Thoracic aorta (tissue), 2 donors: ENCODE results near the gene MYLK. TPM values are rescaled to one million over a fixed set of nuclear protein-coding genes. Genes with fewer than 3 reads are reported as not detected.

ENCODE experiments used
- ATAC-seq: fragments of 150-250 bp; one replicate; pipeline ENCODE4 v1.8.0; 2017; ENCODE audit warnings: low read depth; ENCODE audit not compliant: insufficient number of reproducible peaks, low FRiP score
- DNase-seq: peaks from one replicate; pipeline ENCODE4 v3.0.0-alpha.2; 2020; ENCODE audit warnings: low spot score
- H3K27ac ChIP-seq, 2 donors: fragments of 200-600 bp; sonication (generic); 1 replicate in 1 of 2; 2 replicates in 1 of 2; pipeline ENCODE4 v1.5.1; 2016; ENCODE audit warnings: mild to moderate bottlenecking in 2 of 2, moderate library complexity in 2 of 2
- H3K27me3 ChIP-seq: fragments of 200-600 bp; sonication (generic); replicated peaks from 2 replicates; pipeline ENCODE4 v1.6.0; 2016; ENCODE audit warnings: mild to moderate bottlenecking; ENCODE audit not compliant: insufficient read depth
- H3K36me3 ChIP-seq: fragments of 200-600 bp; sonication (generic); one replicate; pipeline ENCODE4 v1.5.1; 2016
- H3K4me1 ChIP-seq, 2 donors: fragments of 200-600 bp; sonication (generic); 1 replicate in 1 of 2; 2 replicates in 1 of 2; pipeline versions ENCODE4 v1.5.1 to v1.6.0; 2016; ENCODE audit warnings: low read depth in 2 of 2, mild to moderate bottlenecking in 1 of 2; ENCODE audit not compliant: control insufficient read depth in 1 of 2
- H3K4me3 ChIP-seq: fragments of 200-600 bp; sonication (generic); 2 replicates; pipeline ENCODE4 v1.5.1; 2016; ENCODE audit warnings: mild to moderate bottlenecking
- H3K9me3 ChIP-seq: fragments of 200-600 bp; sonication (generic); 2 replicates; pipeline ENCODE4 v1.5.1; 2016
- total RNA-seq, 2 donors: library from RNA; depleted of rRNA; stranded (reverse); fragments of >200 nt; gene quantifications; one replicate each; pipeline versions ENCODE4 v1.1.0 to v1.2.3, GENCODE V29; 2016
- TF ChIP-seq, protein P1 (sequence below): fragments of 200-600 bp; sonication (generic); IDR thresholded peaks from one replicate; pipeline ENCODE4 v1.5.1; 2019; ENCODE audit warnings: antibody characterized with exemption

MYLK gene
- total RNA-seq, 2 donors from 2014 or later, result 483 to 563 TPM

DNA sequence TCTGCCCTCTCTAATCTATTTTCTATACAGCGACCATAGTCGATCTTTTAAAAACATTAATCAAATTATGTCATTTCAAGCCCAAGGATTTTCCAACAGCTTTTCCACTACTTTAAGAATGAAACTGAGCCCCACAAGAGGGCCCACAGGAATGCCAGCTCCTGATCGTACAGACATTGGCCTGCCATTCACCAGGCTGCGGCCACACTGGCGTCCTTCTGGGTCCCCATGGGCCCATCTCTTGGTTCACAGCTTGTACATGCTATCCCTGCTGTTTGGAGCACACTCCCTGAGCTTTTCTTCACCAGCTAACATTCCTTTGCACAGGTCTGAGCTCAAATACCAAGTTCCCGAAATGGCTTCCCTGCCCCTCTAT lies 149.6 kb downstream of the MYLK start:
- no peaks in the 10 kb centered on the region for H3K27me3 ChIP-seq
- peak overlapping the region in 1 of 2 donors; percentile 19 for H3K27ac ChIP-seq
- DNase-seq (no peak), ATAC-seq (no peak)
- TF ChIP-seq, protein P1, sequence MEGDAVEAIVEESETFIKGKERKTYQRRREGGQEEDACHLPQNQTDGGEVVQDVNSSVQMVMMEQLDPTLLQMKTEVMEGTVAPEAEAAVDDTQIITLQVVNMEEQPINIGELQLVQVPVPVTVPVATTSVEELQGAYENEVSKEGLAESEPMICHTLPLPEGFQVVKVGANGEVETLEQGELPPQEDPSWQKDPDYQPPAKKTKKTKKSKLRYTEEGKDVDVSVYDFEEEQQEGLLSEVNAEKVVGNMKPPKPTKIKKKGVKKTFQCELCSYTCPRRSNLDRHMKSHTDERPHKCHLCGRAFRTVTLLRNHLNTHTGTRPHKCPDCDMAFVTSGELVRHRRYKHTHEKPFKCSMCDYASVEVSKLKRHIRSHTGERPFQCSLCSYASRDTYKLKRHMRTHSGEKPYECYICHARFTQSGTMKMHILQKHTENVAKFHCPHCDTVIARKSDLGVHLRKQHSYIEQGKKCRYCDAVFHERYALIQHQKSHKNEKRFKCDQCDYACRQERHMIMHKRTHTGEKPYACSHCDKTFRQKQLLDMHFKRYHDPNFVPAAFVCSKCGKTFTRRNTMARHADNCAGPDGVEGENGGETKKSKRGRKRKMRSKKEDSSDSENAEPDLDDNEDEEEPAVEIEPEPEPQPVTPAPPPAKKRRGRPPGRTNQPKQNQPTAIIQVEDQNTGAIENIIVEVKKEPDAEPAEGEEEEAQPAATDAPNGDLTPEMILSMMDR, result no peak
- peaks cover 37% of the 10 kb centered on the region for H3K36me3 ChIP-seq
- H3K9me3 ChIP-seq, result no peaks in the 10 kb centered on the region
- H3K4me3 ChIP-seq, result no peak overlapping the region
- H3K4me1 ChIP-seq, result peaks cover 0 to 13% of the 10 kb centered on the region in 2 donors

DNA sequence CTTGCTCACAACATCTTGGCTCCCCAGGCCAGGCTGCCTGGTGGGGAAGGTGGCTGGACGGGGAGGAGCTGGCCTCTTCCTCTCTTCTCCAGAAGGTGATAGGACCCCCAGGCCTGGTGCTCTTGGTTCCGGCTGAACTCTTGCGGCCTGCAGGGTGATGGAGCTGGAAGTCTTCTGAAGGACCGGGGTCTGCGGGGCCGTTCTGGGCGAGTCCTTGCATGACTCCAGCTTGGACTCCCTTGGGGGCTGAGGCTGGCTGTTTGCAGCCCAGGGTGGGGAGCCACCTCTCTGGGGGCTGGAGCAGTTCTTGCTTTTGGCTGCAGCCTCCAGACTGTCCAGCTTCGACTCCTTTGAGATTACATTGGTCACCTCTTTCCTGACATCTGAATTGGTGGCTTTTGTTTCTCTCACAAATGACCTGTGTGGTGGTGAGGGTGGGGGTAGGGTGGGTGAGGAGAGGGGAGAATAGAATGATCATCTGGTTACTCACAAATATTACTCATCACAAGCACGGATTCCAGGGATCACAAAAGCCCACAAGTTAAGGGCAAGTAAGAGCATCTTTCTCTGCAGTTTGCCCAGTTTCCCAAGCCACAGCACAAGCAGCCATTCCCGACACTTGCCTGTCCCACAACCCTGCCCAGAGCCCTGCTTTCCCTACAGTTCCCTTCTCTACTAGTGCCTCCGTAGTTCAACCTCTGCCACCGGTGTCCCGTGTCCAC lies 150.2 kb downstream of the MYLK start:
- H3K36me3 ChIP-seq, result peaks cover 37% of the 10 kb centered on the region
- H3K9me3 ChIP-seq, result no peaks in the 10 kb centered on the region
- H3K27me3 ChIP-seq, result no peaks in the 10 kb centered on the region
- peak overlapping the region in 1 of 2 donors; percentile 19 for H3K27ac ChIP-seq
- DNase-seq (no peak), ATAC-seq (no peak)
- no peak overlapping the region for H3K4me3 ChIP-seq
- peaks cover 0 to 7% of the 10 kb centered on the region in 2 donors for H3K4me1 ChIP-seq
- TF ChIP-seq, protein P1, result no peak

DNA sequence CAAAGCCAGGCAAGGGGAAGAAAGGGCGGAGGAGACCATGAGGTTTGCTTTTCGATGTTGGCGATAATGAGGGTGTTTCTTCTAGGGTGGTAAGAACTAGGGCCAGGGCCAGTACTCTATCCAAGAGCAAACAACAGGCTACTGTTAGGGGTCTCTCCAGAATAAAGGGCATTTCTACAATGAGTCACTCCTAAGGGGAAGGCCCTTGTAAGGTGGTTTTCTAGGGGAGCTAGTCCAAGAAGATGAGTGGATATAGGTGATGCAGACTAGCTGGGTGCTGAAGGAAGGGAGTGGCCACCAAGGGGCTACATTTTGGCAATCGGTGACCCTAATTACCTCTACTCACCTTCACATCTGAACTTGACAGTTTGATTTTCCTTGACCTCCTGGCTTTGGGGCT lies 150.8 kb downstream of the MYLK start:
- DNase-seq (no peak), ATAC-seq (no peak)
- H3K4me1 ChIP-seq, result peaks cover 0 to 10% of the 10 kb centered on the region in 2 donors
- no peak overlapping the region for H3K4me3 ChIP-seq
- peaks cover 35% of the 10 kb centered on the region for H3K36me3 ChIP-seq
- TF ChIP-seq, protein P1, result no peak
- H3K27ac ChIP-seq, result no peak overlapping the region
- H3K27me3 ChIP-seq, result no peaks in the 10 kb centered on the region
- no peaks in the 10 kb centered on the region for H3K9me3 ChIP-seq

DNA sequence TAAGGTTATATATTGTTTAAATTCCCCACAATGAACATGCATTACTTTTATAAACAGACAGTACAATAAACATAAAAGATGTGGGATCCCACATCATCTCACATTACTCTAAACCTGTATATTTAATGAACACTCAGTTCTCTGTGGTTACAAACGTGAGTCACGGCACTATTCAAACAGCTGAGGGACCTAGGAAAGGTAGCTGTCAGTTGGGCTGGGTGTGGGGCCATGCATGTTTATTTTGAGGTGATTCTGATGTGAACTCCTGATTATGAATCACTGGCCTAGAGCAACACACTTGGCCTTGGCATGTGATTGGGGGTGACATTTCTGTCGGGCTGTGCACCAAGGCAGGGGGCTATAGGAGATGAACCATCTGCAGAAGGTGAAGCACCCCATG lies 151.7 kb downstream of the MYLK start:
- Histone ChIP-seq H3K9me3 (no peaks in the 10 kb centered on the region), H3K27ac (no peak overlapping the region), H3K27me3 (no peaks in the 10 kb centered on the region), H3K4me3 (no peak overlapping the region), H3K4me1 (peaks cover 0 to 16% of the 10 kb centered on the region in 2 donors), H3K36me3 (peaks cover 29% of the 10 kb centered on the region)
- ATAC-seq (no peak), DNase-seq (no peak)
- TF ChIP-seq, protein P1, result no peak

DNA sequence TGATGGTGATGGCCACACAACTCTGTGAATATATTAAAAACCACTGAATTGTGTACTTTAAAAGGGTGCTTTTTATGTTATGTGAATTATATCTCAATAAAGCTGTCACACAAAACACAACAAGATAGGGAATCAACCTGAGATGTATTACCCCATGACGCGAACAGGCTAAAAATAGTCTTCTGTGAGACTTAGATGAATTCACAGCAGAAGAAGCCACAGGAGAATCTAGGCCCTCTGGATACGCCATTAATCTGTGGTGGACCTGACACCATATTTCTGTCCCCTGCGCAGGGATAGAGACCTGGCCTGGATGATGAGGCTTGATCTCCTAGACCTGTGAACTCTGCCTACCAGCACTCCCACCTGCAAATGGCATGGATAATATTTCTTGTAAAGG lies 153.3 kb downstream of the MYLK start:
- no peaks in the 10 kb centered on the region for H3K9me3 ChIP-seq
- ATAC-seq, result no peak
- H3K27me3 ChIP-seq, result no peaks in the 10 kb centered on the region
- no peak overlapping the region for H3K4me3 ChIP-seq
- TF ChIP-seq, protein P1, result no peak
- DNase-seq, result no peak
- peaks cover 0 to 16% of the 10 kb centered on the region in 2 donors for H3K4me1 ChIP-seq
- no peak overlapping the region for H3K27ac ChIP-seq
- H3K36me3 ChIP-seq, result peaks cover 15% of the 10 kb centered on the region
